Stimulated activated CD8-positive, alpha-beta memory T cell treated with anti-CD3 and anti-CD28 coated beads, Interleukin-12 subunit alpha, Interleukin-12 subunit beta, amount 100 ng/mL, for 24 hours (primary cell): ENCODE measurements around the gene ROBO1.
"Not testable (repeated sequence)": the region's sequence is repeated elsewhere in the genome, so short reads cannot be mapped to it uniquely, and the experiment has no call there.

Source experiments
- DNase-seq: peaks from one replicate; pipeline ENCODE4 v3.0.0-alpha.2; 2020; ENCODE audit errors: extremely low read depth

The ROBO1 gene

GRCh38 chr3:79551997-79552396 lies 215.8 kb downstream of the ROBO1 start:
- DNase-seq, result no peak

- no peak for DNase-seq
Observed at GRCh38 chr3:79551321-79551892, 216.4 kb downstream of the ROBO1 start.

GRCh38 chr3:79543218-79543982 lies 224.4 kb downstream of the ROBO1 start:
- DNase-seq, result no peak

- no peak for DNase-seq
Observed at GRCh38 chr3:79534727-79535126, 233.1 kb downstream of the ROBO1 start.

- DNase-seq, result no peak
Observed at GRCh38 chr3:79531566-79532295, 236.1 kb downstream of the ROBO1 start.

- DNase-seq, result no peak
Observed at GRCh38 chr3:79521221-79521848, 246.5 kb downstream of the ROBO1 start.

- no peak for DNase-seq
Observed at GRCh38 chr3:79517766-79518413, 249.9 kb downstream of the ROBO1 start.

- DNase-seq, result no peak
Observed at GRCh38 chr3:79516795-79517194, 251.0 kb downstream of the ROBO1 start.

- DNase-seq, result no peak
Observed at GRCh38 chr3:79515072-79515471, 252.7 kb downstream of the ROBO1 start.

GRCh38 chr3:79514069-79514468 lies 253.7 kb downstream of the ROBO1 start:
- no peak for DNase-seq

- no peak for DNase-seq
Observed at GRCh38 chr3:79506751-79507150, 261.0 kb downstream of the ROBO1 start.

GRCh38 chr3:79502216-79502681 lies 265.5 kb downstream of the ROBO1 start:
- DNase-seq, result not testable (repeated sequence)

GRCh38 chr3:79497447-79498111 lies 270.2 kb downstream of the ROBO1 start:
- DNase-seq, result no peak

- no peak for DNase-seq
Observed at GRCh38 chr3:79491029-79491641, 276.7 kb downstream of the ROBO1 start.

- DNase-seq, result no peak
Observed at GRCh38 chr3:79490165-79491028, 277.4 kb downstream of the ROBO1 start.

GRCh38 chr3:79488407-79488806 lies 279.4 kb downstream of the ROBO1 start:
- no peak for DNase-seq

GRCh38 chr3:79480746-79481145 lies 287.1 kb downstream of the ROBO1 start:
- DNase-seq, result no peak

GRCh38 chr3:79478620-79479019 lies 289.2 kb downstream of the ROBO1 start:
- no peak for DNase-seq

GRCh38 chr3:79477242-79477641 lies 290.6 kb downstream of the ROBO1 start:
- DNase-seq, result no peak

- no peak for DNase-seq
Observed at GRCh38 chr3:79473993-79474392, 293.8 kb downstream of the ROBO1 start.
